Measurements from ENCODE around the gene ZFP82. TPM values are rescaled to one million over a fixed set of nuclear protein-coding genes. Genes with fewer than 3 reads are reported as not detected.
A peak's percentile ranks its signal among the peaks of the same experiment; 100 is the strongest.

Gene ZFP82
- total RNA-seq, 2 experiments from 2014 or later, result 13.5 to 15.6 TPM

DNA sequence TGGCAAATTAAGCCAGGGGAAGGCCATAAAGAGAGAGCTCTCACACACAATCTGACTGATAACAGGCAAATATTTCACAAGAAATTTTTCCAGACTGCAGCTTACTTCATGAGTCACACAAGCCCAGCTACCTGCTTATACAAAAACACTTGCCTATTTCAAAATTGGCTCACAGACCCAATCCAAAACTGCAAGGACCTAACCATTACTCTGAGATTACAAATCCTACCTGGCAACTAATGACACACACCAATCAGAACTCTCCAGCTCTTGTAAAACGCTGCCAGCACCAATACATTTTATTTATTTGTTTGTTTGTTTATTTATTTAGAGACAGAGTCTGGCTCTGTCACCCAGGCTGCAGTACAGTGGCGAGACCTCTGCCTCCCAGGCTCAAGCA is 18.1 kb upstream of the ZFP82 start:
- H3K36me3 ChIP-seq (ENCODE audit: insufficient read depth, low read length), result no peaks in the 10 kb centered on the region
- no peak overlapping the region for H3K4me2 ChIP-seq (ENCODE audit: low read length)
- no peaks in the 10 kb centered on the region for H3K9me3 ChIP-seq (ENCODE audit: low read length)
- no peaks in the 10 kb centered on the region for H4K20me1 ChIP-seq (ENCODE audit: insufficient read depth, low read length)
- no TSS peak for BruUV-seq (replicated peaks)
- TF ChIP-seq, protein P1, sequence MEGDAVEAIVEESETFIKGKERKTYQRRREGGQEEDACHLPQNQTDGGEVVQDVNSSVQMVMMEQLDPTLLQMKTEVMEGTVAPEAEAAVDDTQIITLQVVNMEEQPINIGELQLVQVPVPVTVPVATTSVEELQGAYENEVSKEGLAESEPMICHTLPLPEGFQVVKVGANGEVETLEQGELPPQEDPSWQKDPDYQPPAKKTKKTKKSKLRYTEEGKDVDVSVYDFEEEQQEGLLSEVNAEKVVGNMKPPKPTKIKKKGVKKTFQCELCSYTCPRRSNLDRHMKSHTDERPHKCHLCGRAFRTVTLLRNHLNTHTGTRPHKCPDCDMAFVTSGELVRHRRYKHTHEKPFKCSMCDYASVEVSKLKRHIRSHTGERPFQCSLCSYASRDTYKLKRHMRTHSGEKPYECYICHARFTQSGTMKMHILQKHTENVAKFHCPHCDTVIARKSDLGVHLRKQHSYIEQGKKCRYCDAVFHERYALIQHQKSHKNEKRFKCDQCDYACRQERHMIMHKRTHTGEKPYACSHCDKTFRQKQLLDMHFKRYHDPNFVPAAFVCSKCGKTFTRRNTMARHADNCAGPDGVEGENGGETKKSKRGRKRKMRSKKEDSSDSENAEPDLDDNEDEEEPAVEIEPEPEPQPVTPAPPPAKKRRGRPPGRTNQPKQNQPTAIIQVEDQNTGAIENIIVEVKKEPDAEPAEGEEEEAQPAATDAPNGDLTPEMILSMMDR (conservative IDR thresholded peaks at IDR 0.05; ENCODE audit: low read length), result no peak
- no peak for TF ChIP-seq EZH2phosphoT487 (IDR thresholded peaks at IDR 0.05; ENCODE audit: borderline replicate concordance, low read depth, low read length)
- H3K4me1 ChIP-seq (ENCODE audit: insufficient read depth, low read length, poor library complexity, severe bottlenecking), result no peaks in the 10 kb centered on the region
- H3K27ac ChIP-seq (ENCODE audit: low read depth, low read length, poor library complexity, severe bottlenecking), result no peak overlapping the region
- intact Hi-C loops (cut with micrococcal nuclease; ENCODE audit: unreplicated experiment), result no loop called here
- peak; percentile 39 for DNase-seq (ENCODE audit: low spot score)
- no peaks in the 10 kb centered on the region for H3K9me2 ChIP-seq (ENCODE audit: insufficient read depth, low read length)
- POLR2A ChIA-PET, result interaction anchor here (0.6 kb wide), 2 partner anchors 20 to 48 kb away, joined by 5 to 6 read pairs; no protein-coding TSS in a partner anchor
- H2AFZ ChIP-seq (ENCODE audit: low read length), result no peak overlapping the region
- H3K79me2 ChIP-seq (ENCODE audit: insufficient read depth, low read depth, low read length), result no peaks in the 10 kb centered on the region
- no peak overlapping the region for H3K4me3 ChIP-seq (ENCODE audit: low read depth, low read length, poor library complexity, severe bottlenecking)
- CTCF ChIA-PET (ENCODE audit: unreplicated experiment), result no interaction called here

DNA sequence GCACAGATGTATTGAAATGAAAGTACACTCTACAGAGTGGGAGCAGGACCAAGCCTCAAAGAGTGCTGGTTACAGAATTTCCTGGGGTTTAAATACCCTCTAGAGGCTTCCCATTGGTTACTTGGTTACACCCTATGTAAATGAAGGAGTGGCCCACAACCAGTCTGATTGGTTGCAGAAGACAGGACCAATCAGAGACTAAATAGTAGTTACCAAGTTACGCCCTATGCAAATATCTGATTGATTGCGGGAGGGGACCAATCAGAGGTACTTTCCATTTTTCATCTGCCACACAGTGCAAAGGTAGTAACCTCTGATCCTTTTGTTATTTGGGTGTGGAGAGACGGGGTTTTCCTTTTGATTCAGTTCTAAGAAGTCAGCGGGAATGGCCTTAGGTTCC is 5.5 kb upstream of the ZFP82 start:
- Histone ChIP-seq H3K9me3 (ENCODE audit: low read length) (0 out of 2 replicates have a peak, but pooled peaks cover 4% of the 10 kb centered on the region), H3K4me2 (ENCODE audit: low read length) (no peak overlapping the region), H2AFZ (ENCODE audit: low read length) (no peak overlapping the region), H3K79me2 (ENCODE audit: insufficient read depth, low read depth, low read length) (no peaks in the 10 kb centered on the region), H3K9me2 (ENCODE audit: insufficient read depth, low read length) (no peaks in the 10 kb centered on the region), H4K20me1 (ENCODE audit: insufficient read depth, low read length) (no peaks in the 10 kb centered on the region), H3K4me3 (ENCODE audit: low read depth, low read length, poor library complexity, severe bottlenecking) (no peak overlapping the region), H3K36me3 (ENCODE audit: insufficient read depth, low read length) (no peaks in the 10 kb centered on the region), H3K27ac (ENCODE audit: low read depth, low read length, poor library complexity, severe bottlenecking) (no peak overlapping the region), H3K4me1 (ENCODE audit: insufficient read depth, low read length, poor library complexity, severe bottlenecking) (peaks cover 4% of the 10 kb centered on the region)
- TF ChIP-seq, protein P1 (conservative IDR thresholded peaks at IDR 0.05; ENCODE audit: low read length), result no peak
- TF ChIP-seq EZH2phosphoT487 (IDR thresholded peaks at IDR 0.05; ENCODE audit: borderline replicate concordance, low read depth, low read length), result no peak
- no peak for DNase-seq (ENCODE audit: low spot score)
- ChIA-PET CTCF (ENCODE audit: unreplicated experiment) (no interaction called here), POLR2A (interaction anchor here (0.6 kb wide), 1 partner anchor 33 kb away, joined by 7 read pairs; no protein-coding TSS in a partner anchor)
- intact Hi-C loops (cut with micrococcal nuclease; ENCODE audit: unreplicated experiment), result no loop called here
- BruUV-seq (replicated peaks), result no TSS peak

DNA sequence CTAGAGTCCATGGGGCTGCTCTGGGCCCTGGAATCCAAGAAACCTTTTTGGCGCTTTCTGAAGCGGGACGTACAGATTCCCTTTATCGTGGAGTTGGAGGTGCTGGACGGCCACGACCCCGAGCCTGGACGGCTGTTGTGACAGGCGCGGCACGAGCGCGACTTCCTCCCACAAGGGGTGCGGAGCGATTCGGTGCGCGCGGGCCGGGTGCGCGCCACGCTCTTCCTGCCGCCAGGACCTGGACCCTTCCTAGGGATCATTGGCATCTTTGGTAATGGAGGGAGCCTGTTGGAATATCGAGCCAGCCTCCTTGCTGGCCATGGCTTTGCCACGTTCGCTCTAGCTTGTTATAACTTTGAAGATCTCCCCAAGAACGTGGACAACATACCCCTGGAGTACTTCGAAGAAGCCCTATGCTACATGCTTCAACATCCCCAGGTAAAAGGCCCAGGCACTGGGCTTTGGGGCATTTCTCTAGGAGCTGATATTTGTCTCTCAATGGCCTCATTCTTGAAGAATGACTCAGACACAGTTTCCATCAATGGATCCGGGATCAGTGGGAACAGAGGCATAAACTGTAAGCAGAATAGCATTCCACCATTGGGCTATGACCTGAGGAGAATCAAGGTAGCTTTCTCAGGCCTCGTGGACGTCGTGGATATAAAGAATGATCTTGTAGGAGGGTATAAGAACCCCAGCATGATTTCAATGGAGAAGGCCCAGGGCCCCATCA is 3.5 kb upstream of the ZFP82 start:
- no peaks in the 10 kb centered on the region for H4K20me1 ChIP-seq (ENCODE audit: insufficient read depth, low read length)
- no peak overlapping the region for H3K27ac ChIP-seq (ENCODE audit: low read depth, low read length, poor library complexity, severe bottlenecking)
- 0 out of 2 replicates have a peak, but pooled peaks cover 4% of the 10 kb centered on the region for H3K9me3 ChIP-seq (ENCODE audit: low read length)
- H3K4me3 ChIP-seq (ENCODE audit: low read depth, low read length, poor library complexity, severe bottlenecking), result no peak overlapping the region
- no TSS peak for BruUV-seq (replicated peaks)
- CTCF ChIA-PET (ENCODE audit: unreplicated experiment), result no interaction called here
- H3K4me2 ChIP-seq (ENCODE audit: low read length), result no peak overlapping the region
- intact Hi-C loops (cut with micrococcal nuclease; ENCODE audit: unreplicated experiment), result no loop called here
- no peak for TF ChIP-seq EZH2phosphoT487 (IDR thresholded peaks at IDR 0.05; ENCODE audit: borderline replicate concordance, low read depth, low read length)
- TF ChIP-seq, protein P1 (conservative IDR thresholded peaks at IDR 0.05; ENCODE audit: low read length), result no peak
- DNase-seq (ENCODE audit: low spot score), result no peak
- H3K36me3 ChIP-seq (ENCODE audit: insufficient read depth, low read length), result no peaks in the 10 kb centered on the region; the same call in 1 of the 2 replicates
- H3K79me2 ChIP-seq (ENCODE audit: insufficient read depth, low read depth, low read length), result peaks cover 13% of the 10 kb centered on the region
- no peaks in the 10 kb centered on the region for H3K9me2 ChIP-seq (ENCODE audit: insufficient read depth, low read length)
- peaks cover 15% of the 10 kb centered on the region for H3K4me1 ChIP-seq (ENCODE audit: insufficient read depth, low read length, poor library complexity, severe bottlenecking)
- no peak overlapping the region for H2AFZ ChIP-seq (ENCODE audit: low read length)
- POLR2A ChIA-PET, result no interaction called here
